22Rv1 (cell line): Measurements from ENCODE around the gene KRTAP13-1.

ENCODE experiments used
- H3K27ac ChIP-seq: fragments of 450-650 bp; 2 replicates; pipeline ENCODE4 v1.5.1; 2017
- CTCF ChIP-seq: fragments of 450-650 bp; IDR thresholded peaks from 2 replicates; pipeline ENCODE4 v1.5.1; 2017; ENCODE audit warnings: mild to moderate bottlenecking
- ZFX ChIP-seq: fragments of 450-650 bp; IDR thresholded peaks from 2 replicates; pipeline ENCODE4 v1.6.1; 2017; ENCODE audit warnings: antibody characterized with exemption, borderline replicate concordance

KRTAP13-1 gene

GRCh38 chr21:30395731-30396130, at the start of gene KRTAP13-1:
Gene KRTAP13-1 (plus strand): TSS chr21:30396031. CDS start chr21:30396087, 56 bp downstream.
- TF ChIP-seq CTCF = no peak
- TF ChIP-seq ZFX = no peak
- H3K27ac ChIP-seq = no peak within 1 kb of the TSS

- no peak within 1 kb of the TSS for H3K27ac ChIP-seq
- TF ChIP-seq CTCF (no peak), ZFX (no peak)
Observed at GRCh38 chr21:30348506-30348905, 47.3 kb upstream of the KRTAP13-1 start, which contains the start of gene KRTAP23-1. Gene KRTAP23-1 (minus strand): TSS chr21:30348606. CDS start chr21:30348606, 0 bp downstream.

- H3K27ac ChIP-seq = no peak overlapping the region
- no peak for TF ChIP-seq CTCF
- TF ChIP-seq ZFX = no peak
Observed at GRCh38 chr21:30349572-30349971, 46.3 kb upstream of the KRTAP13-1 start.

DNA sequence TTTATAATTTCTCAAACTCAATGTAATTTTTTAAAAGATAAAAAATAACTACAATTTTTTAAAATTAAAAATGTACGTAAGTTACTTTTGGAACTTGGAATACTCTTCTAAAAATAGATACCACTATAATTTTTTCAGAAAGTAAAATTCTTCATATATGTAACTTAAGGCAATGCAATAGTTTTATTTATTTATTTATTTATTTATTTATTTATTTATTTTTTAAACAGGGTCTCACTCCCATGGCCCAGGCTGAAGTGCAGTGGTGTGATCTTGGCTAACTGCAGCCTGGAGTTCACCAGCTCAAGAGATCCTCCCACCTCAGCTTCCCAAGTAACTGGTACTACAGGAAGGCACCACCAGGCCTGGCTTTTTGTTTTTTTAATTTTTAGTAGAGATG, 44.3 kb upstream of the KRTAP13-1 start:
- no peak for TF ChIP-seq CTCF
- no peak for TF ChIP-seq ZFX
- H3K27ac ChIP-seq = no peak overlapping the region

DNA sequence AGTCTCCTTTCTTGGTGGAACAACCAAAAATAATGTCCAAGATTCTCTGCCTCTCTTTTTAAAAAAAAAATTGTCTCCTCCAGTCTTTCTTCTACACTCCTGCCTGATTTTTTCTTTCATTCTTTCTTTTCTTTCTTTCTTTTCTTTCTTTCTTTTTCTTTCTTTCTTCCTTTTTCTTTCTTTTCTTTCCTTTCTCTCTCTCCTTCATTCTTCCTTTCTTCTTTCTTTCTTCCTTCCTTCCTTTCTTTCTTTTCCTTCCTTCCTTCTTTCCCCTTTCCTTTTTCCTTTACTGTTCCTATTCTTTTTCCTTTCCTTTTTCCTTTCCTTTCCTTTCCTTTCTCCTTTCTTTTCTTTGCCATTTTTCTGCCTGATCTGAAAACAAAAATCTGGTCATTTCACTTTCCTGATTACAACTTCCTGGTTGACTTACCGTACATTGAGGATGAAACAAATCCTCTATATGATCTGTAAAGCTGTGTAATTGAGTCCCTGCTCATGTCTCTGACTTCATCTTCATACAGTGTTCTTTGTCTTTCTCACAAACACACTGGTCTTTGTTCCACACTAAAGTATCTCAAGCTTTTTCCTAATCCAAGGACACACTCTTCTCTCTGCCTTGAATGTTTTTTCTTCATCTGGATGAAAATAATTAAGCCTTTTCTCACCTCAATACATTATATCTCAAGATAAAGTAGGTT, 41.4 kb upstream of the KRTAP13-1 start:
- TF ChIP-seq ZFX (no peak), CTCF (no peak)

DNA sequence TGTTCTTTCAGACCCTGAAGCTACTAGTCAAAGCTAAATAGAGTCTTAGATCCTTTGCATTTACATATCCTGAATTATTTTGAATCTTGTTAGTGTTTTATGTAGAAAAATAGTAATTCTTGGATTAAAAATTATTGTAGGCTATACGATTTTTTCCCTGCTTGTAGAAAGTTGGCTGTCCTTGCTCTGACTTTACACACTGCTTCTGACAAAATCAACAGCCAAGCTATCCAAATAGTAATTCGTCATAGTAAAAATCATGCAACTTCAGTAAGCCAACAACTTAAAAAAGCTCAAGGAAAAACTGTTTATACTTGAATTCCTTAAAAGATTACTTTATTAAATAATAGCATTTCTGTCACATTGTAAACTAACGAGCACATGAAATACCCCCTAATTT, 39.9 kb upstream of the KRTAP13-1 start:
- TF ChIP-seq CTCF = no peak
- no peak for TF ChIP-seq ZFX

More for the DNA sequence above, 41.4 kb upstream of the KRTAP13-1 start:
- no peak overlapping the region for H3K27ac ChIP-seq

GRCh38 chr21:30372139-30372770, 23.6 kb upstream of the KRTAP13-1 start, which contains the start of gene KRTAP13-2:
Gene KRTAP13-2 (minus strand): TSS chr21:30372271. CDS start chr21:30372213, 58 bp downstream.
- TF ChIP-seq ZFX (no peak), CTCF (no peak)
- no peak within 1 kb of the TSS for H3K27ac ChIP-seq

More for the DNA sequence above, 39.9 kb upstream of the KRTAP13-1 start:
- no peak overlapping the region for H3K27ac ChIP-seq
